ENCODE measurements around the gene FKBP6. TPM values are rescaled to one million over a fixed set of nuclear protein-coding genes. Genes with fewer than 3 reads are reported as not detected.

FKBP6 gene
- total and polyA plus RNA-seq, 2 of the 13 experiments (the other 11 are each of a cell fraction or from before 2014, with no cell fraction given) = 0.07 to 0.20 TPM

DNA sequence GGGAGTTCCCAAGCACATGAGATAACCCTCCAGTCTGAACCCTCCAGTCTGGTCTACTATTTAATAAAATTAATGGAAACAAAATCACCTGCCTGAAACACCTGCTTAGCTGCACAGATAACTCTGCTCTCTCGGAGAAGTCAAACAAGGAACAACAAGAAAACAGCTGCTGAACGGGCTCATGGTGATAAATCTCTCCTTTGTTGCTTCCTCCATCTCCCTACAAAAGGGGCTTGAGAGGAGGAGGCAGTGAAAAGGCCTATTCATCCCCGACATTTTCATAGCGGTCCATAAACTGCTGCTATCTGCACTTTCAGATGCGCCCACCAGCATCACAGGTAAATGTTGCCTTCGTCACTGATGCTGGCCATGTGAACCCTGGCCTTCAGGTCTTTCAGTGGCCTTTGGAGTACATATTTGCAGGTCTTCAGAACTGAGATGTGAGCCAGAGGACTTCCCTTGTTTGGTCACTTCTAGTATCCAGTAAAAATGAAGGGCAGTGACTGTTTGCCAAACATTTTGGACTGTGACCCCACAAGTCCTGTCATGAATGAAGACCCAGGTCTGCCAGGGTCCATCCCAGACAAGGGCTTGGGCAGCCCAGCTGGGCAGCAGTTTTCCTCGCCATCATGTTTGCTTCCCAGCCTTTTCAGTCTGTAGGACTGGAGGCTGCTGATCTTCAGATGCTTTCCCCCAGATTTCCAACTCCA lies 15.9 kb downstream of the FKBP6 start:
- H4K20me1 ChIP-seq (ENCODE audit: insufficient read depth, low read length) = no peaks in the 10 kb centered on the region
- H3K36me3 ChIP-seq (replicated peaks in 1 of 2; ENCODE audit: control insufficient read depth in 1 of 2, insufficient read depth in 2 of 2, low read length in 2 of 2) = no peaks in the 10 kb centered on the region
- H3K4me2 ChIP-seq (ENCODE audit: low read depth, low read length) = peak overlapping the region; percentile 87
- CTCF ChIA-PET (ENCODE audit: low intra/inter-chr PET ratio, low total read pairs) = no interaction called here
- peaks cover 68% of the 10 kb centered on the region for H3K4me1 ChIP-seq (ENCODE audit: insufficient read depth, low read length)
- in situ Hi-C loops (cut with HindIII; ENCODE audit: extremely low pct_ligation_motif_present, low pct_unique_long_range_greater_than_20kb) = loop anchor here (5.0 kb wide), 1 partner anchor 93 kb away; no protein-coding TSS in a partner anchor
- POLR2A ChIA-PET = interaction anchor here (1.2 to 3.5 kb wide), 4 partner anchors 14 to 35 kb away, joined by 3 to 28 read pairs (median 8); partner anchors contain the start of gene NSUN5
- FAIRE-seq (peak; percentile 77), DNase-seq (ENCODE audit: low spot score) (peak; percentile 81), ATAC-seq (peak; percentile 50)
- 3% methylated on average over 4 of the region's 7 CpGs for WGBS (ENCODE audit: low lambda C conversion rate)
- 0 out of 5 replicates have a peak, but pooled peaks cover 0 to 5% of the 10 kb centered on the region in 2 experiments for H3K27me3 ChIP-seq (ENCODE audit: control insufficient read depth in 1 of 2, insufficient read depth in 2 of 2, low read length in 2 of 2)
- H3K9ac ChIP-seq (ENCODE audit: insufficient read depth, low read depth, low read length) = peak overlapping the region; percentile 9; the same call in 1 of the 2 replicates
- no peak overlapping the region for H2AFZ ChIP-seq (ENCODE audit: low read length)
- intact Hi-C loops (cut with micrococcal nuclease; ENCODE audit: unreplicated experiment) = loop anchor here (1.0 to 2.0 kb wide), 3 partner anchors 15 to 27 kb away; no protein-coding TSS in a partner anchor
- no TSS peak for BruUV-seq (replicated peaks)
- H3K79me2 ChIP-seq (ENCODE audit: insufficient read depth, low read length) = no peaks in the 10 kb centered on the region
- H3K9me3 ChIP-seq (ENCODE audit: low read length) = no peaks in the 10 kb centered on the region
- H3K4me3 ChIP-seq (replicated peaks in 1 of 3; ENCODE audit: insufficient read depth in 1 of 3, low read depth in 2 of 3, low read length in 3 of 3) = peak overlapping the region in 2 of 3 experiments; percentile 2 to 8; a peak in 1 of 6 replicates
- H3K27ac ChIP-seq (ENCODE audit: extremely low read length, insufficient read depth, low read length) = peak overlapping the region; percentile 48
- TF ChIP-seq, protein P1, sequence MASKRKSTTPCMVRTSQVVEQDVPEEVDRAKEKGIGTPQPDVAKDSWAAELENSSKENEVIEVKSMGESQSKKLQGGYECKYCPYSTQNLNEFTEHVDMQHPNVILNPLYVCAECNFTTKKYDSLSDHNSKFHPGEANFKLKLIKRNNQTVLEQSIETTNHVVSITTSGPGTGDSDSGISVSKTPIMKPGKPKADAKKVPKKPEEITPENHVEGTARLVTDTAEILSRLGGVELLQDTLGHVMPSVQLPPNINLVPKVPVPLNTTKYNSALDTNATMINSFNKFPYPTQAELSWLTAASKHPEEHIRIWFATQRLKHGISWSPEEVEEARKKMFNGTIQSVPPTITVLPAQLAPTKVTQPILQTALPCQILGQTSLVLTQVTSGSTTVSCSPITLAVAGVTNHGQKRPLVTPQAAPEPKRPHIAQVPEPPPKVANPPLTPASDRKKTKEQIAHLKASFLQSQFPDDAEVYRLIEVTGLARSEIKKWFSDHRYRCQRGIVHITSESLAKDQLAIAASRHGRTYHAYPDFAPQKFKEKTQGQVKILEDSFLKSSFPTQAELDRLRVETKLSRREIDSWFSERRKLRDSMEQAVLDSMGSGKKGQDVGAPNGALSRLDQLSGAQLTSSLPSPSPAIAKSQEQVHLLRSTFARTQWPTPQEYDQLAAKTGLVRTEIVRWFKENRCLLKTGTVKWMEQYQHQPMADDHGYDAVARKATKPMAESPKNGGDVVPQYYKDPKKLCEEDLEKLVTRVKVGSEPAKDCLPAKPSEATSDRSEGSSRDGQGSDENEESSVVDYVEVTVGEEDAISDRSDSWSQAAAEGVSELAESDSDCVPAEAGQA (IDR thresholded peaks at IDR 0.05; ENCODE audit: low read depth) = no peak
- TF ChIP-seq, protein P1 (CRISPR knock-in tag; IDR thresholded peaks at IDR 0.05; ENCODE audit: borderline replicate concordance) = no peak
- TF ChIP-seq SNAPC2 (CRISPR knock-in tag; IDR thresholded peaks at IDR 0.05) (no peak), SOX5 (CRISPR knock-in tag; IDR thresholded peaks at IDR 0.05; ENCODE audit: borderline replicate concordance) (0 out of 2 replicates have a peak, but pooled peaks have one; percentile 19), TP53 (CRISPR knock-in tag; conservative IDR thresholded peaks at IDR 0.05) (no peak), MTA1 (CRISPR knock-in tag; IDR thresholded peaks at IDR 0.05; ENCODE audit: borderline replicate concordance) (no peak)
- TF ChIP-seq, protein P2, sequence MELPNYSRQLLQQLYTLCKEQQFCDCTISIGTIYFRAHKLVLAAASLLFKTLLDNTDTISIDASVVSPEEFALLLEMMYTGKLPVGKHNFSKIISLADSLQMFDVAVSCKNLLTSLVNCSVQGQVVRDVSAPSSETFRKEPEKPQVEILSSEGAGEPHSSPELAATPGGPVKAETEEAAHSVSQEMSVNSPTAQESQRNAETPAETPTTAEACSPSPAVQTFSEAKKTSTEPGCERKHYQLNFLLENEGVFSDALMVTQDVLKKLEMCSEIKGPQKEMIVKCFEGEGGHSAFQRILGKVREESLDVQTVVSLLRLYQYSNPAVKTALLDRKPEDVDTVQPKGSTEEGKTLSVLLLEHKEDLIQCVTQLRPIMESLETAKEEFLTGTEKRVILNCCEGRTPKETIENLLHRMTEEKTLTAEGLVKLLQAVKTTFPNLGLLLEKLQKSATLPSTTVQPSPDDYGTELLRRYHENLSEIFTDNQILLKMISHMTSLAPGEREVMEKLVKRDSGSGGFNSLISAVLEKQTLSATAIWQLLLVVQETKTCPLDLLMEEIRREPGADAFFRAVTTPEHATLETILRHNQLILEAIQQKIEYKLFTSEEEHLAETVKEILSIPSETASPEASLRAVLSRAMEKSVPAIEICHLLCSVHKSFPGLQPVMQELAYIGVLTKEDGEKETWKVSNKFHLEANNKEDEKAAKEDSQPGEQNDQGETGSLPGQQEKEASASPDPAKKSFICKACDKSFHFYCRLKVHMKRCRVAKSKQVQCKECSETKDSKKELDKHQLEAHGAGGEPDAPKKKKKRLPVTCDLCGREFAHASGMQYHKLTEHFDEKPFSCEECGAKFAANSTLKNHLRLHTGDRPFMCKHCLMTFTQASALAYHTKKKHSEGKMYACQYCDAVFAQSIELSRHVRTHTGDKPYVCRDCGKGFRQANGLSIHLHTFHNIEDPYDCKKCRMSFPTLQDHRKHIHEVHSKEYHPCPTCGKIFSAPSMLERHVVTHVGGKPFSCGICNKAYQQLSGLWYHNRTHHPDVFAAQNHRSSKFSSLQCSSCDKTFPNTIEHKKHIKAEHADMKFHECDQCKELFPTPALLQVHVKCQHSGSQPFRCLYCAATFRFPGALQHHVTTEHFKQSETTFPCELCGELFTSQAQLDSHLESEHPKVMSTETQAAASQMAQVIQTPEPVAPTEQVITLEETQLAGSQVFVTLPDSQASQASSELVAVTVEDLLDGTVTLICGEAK (IDR thresholded peaks at IDR 0.05) = no peak
- TF ChIP-seq, protein P2 (CRISPR knock-in tag; IDR thresholded peaks at IDR 0.05) = no peak

Measured in HepG2 (cell line).